GM21723 (cell line): Measurements from ENCODE around the gene TMEM238.
A peak's percentile ranks its signal among the peaks of the same experiment; 100 is the strongest.
"Not testable (repeated sequence)": the region's sequence is repeated elsewhere in the genome, so short reads cannot be mapped to it uniquely, and the experiment has no call there.

Experiments used
- ATAC-seq: cut with Tn5 transposase; IDR thresholded peaks from one replicate; pipeline ENCODE4 v1.9.1; 2021; ENCODE audit warnings: mild to moderate bottlenecking, moderate library complexity; ENCODE audit not compliant: unreplicated experiment

The TMEM238 gene

GRCh38 chr19:55341595-55342531 is 42.2 kb downstream of the TMEM238 start:
- ATAC-seq = no peak

DNA sequence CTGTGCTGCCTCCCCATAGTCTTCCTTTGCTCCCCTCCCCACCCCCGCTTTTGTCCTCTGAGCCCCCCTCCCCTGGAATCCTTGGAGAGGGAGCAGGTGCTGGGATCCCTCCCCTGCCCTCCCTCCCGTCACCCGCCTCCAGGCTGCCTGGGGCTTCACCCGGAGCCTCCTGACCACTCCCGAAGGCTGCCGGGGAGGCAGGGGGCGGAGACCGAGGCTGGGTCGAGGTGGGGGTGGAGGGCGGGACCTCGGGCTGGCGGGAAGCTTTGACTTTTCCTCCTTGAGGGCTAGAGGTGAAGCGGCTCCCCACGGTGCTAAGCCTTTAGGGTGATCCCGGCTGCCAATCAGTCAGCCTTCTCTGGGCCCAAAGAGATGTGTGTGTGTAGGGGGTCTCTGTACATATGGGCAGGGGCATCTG is 42.9 kb downstream of the TMEM238 start:
- no peak for ATAC-seq

DNA sequence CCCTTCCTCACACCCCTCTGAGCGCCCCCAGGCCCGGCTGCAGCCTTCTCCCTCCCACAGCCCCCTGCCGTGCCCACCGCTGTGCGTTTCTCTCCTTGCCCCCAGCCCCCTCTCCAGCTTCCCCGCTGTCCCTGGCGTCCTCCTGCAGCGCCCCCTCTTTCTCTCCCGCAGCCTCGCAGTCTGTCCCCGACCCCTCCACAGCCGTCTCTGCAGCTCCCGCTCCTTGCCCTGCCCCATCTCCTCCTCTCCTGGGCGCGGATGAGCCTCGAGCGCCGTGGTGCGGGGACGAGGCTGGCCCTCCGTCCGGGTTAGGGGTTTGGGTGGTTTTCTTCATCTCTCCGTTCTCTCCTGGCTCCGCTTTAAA is 43.3 kb downstream of the TMEM238 start:
- ATAC-seq = no peak

DNA sequence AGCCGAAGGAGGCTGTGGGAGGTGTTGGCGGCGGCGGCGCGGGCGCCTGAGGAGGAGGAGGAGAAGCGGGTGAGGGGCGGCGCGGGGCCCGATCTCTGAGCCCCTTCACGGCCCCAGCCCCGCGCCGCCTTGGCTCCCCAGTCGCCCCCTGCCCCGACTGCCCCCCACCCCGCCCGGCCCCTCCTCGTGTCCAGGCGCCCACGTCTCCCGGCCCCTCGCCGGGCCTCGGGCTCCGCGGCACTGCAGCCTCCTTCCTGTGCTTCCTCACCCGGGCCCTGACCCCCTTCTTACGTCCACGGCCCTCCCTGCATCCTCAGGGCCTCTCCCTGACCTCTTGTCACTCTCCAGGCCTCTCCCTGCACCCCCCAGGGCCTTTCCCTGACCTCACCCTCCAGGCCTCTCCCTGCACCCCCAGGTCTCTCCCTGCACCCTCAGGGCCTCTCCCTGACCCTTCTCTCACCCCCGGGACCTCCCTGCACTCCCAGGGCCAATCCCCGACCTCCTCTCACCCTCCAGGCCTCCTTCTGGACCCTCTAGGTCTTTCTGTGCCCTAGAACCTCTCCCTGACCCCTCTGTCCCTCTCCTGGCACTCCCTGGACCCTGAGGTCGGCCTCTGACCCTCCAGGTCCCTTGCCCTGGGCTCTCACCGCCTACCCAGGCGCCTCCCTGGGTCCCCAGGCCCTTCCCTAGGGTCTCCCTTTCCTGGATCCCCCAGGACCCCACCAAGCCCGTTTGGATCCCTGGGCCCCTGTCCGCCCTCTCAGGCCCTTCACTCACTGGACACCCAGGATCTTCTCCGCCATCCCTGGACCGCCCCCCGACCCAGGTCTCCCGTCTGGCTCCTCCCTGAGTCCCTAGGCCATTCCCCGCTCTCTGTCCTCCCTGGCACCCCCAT is 44.0 kb downstream of the TMEM238 start:
- ATAC-seq = peak; percentile 0

DNA sequence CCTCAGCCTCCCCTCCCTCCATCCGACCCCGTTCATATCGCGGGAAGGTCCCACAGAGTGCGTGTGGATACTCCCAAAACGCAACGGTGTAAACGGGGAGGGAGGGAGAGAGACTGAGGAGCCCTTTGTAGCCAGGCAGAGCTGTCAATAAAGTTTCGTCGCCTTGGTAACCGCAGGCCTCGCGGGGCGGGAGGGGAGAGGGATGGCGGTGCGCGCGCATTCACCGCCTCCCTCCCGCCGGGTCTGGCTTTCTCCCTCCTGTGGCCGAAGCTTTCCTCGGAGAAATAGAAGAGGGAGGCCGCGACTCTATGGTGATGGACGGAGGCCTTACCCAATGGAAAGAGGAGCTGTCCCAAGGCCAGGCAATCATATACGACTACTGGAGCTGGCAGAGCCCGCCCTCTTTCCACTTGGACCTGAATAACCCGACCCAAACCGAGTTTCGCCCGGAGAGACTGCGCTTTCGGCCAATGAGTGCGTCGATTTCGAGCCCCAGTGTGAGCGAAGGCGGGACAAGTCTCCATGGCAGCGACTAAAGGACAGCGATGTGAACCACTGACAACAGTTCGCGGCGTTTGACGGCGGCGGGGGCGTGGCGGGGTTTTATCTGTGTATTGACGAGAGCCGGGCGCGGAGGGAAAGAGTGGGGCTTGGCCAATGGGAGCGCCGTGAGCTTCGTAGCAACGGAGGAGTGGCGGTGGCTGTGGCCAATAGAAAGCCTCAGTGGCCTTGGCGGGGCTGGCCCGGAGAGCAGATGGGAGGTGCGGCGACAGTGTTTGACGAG is 44.8 kb downstream of the TMEM238 start, which contains the start of gene KMT5C:
KMT5C (plus strand) TSS at position 772 of the 784 bp plus-strand sequence. CDS start 2,061 bp downstream, outside the sequence.
- ATAC-seq = peak; percentile 85

DNA sequence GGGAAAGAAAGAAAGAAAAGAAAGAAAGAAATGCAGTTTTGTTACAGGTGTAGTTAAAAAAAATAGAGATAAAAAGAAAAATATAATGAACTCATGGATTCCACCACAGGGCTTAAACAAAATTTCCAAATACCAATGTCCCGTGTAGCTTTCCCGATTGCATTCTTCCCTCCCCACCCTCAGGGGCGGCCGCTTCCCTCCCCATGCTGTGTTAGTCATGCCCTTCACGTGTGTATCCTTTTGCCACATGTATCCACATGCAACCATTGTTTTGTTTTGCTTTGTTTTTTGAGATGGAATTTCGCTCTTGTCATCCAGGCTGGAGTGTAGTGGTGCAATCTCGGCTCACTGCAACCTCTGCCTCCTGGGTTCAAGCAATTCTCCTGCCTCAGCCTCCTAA is 48.0 kb downstream of the TMEM238 start:
- ATAC-seq = no peak

GRCh38 chr19:55333870-55334269 is 50.2 kb downstream of the TMEM238 start:
- ATAC-seq = no peak

- not testable (repeated sequence) for ATAC-seq
Measured at GRCh38 chr19:55329791-55330190, 54.3 kb downstream of the TMEM238 start.
